Measurements from ENCODE around the gene LTB4R.
"Not testable (repeated sequence)": the region's sequence is repeated elsewhere in the genome, so short reads cannot be mapped to it uniquely, and the experiment has no call there.

LTB4R gene

GRCh38 chr14:24323341-24323740 lies 12.0 kb downstream of the LTB4R start:
- DNase-seq (ENCODE audit: low read depth): no peak

GRCh38 chr14:24324024-24324423 lies 12.7 kb downstream of the LTB4R start:
- DNase-seq (ENCODE audit: low read depth): no peak

- DNase-seq (ENCODE audit: low read depth): no peak
Observed at GRCh38 chr14:24325041-24325530, 13.8 kb downstream of the LTB4R start.

GRCh38 chr14:24325963-24326362 lies 14.7 kb downstream of the LTB4R start:
- no peak for DNase-seq (ENCODE audit: low read depth)

GRCh38 chr14:24327303-24327702 lies 16.0 kb downstream of the LTB4R start:
- no peak for DNase-seq (ENCODE audit: low read depth)

- not testable (repeated sequence) for DNase-seq (ENCODE audit: low read depth)
Observed at GRCh38 chr14:24327914-24328313, 16.6 kb downstream of the LTB4R start.

GRCh38 chr14:24329073-24329663 lies 17.9 kb downstream of the LTB4R start:
- DNase-seq (ENCODE audit: low read depth): no peak

- DNase-seq (ENCODE audit: low read depth): no peak
Observed at GRCh38 chr14:24329736-24330135, 18.4 kb downstream of the LTB4R start.

- no peak for DNase-seq (ENCODE audit: low read depth)
Observed at GRCh38 chr14:24330973-24331674, 19.8 kb downstream of the LTB4R start.

GRCh38 chr14:24331731-24332267 lies 20.5 kb downstream of the LTB4R start:
- DNase-seq (ENCODE audit: low read depth): no peak

- DNase-seq (ENCODE audit: low read depth): peak; percentile 84
Observed at GRCh38 chr14:24332268-24332993, 21.1 kb downstream of the LTB4R start.

- DNase-seq (ENCODE audit: low read depth): no peak
Observed at GRCh38 chr14:24334431-24335291, 23.4 kb downstream of the LTB4R start, which contains the start of gene ADCY4. TSS of gene ADCY4 (minus strand) at chr14:24335071. CDS start at chr14:24334652, 419 bp downstream.

GRCh38 chr14:24335461-24336171 lies 24.3 kb downstream of the LTB4R start:
- no peak for DNase-seq (ENCODE audit: low read depth)

GRCh38 chr14:24337144-24337823 lies 26.0 kb downstream of the LTB4R start:
- DNase-seq (ENCODE audit: low read depth): no peak

GRCh38 chr14:24337824-24338175 lies 26.5 kb downstream of the LTB4R start:
- no peak for DNase-seq (ENCODE audit: low read depth)

- DNase-seq (ENCODE audit: low read depth): no peak
Observed at GRCh38 chr14:24338843-24339242, 27.5 kb downstream of the LTB4R start.

GRCh38 chr14:24339284-24340151 lies 28.2 kb downstream of the LTB4R start, which contains the start of gene RIPK3:
TSS of gene RIPK3 (minus strand) at chr14:24339991. CDS start at chr14:24339826, 165 bp downstream.
- DNase-seq (ENCODE audit: low read depth): peak; percentile 61

- DNase-seq (ENCODE audit: low read depth): no peak
Observed at GRCh38 chr14:24340606-24341005, 29.3 kb downstream of the LTB4R start.

GRCh38 chr14:24342889-24343288 lies 31.6 kb downstream of the LTB4R start:
- no peak for DNase-seq (ENCODE audit: low read depth)

All from stimulated activated CD4-positive, alpha-beta T cell treated with anti-CD3 and anti-CD28 coated beads, Interleukin-2, amount 100 ng/mL, for 4 hours (primary cell).